Hematopoietic multipotent progenitor cell treated with erythropoietin and hydrocortisone succinate and interleukin-3 and kit ligand, for 15 days (in vitro differentiated cells): ENCODE measurements around the gene RPAP3.
"Not testable (repeated sequence)": the region's sequence is repeated elsewhere in the genome, so short reads cannot be mapped to it uniquely, and the experiment has no call there.

ENCODE experiments used
- DNase-seq: peaks from one replicate; pipeline ENCODE4 v3.0.0-alpha.2; 2015; ENCODE audit warnings: low spot score

RPAP3 gene

DNA sequence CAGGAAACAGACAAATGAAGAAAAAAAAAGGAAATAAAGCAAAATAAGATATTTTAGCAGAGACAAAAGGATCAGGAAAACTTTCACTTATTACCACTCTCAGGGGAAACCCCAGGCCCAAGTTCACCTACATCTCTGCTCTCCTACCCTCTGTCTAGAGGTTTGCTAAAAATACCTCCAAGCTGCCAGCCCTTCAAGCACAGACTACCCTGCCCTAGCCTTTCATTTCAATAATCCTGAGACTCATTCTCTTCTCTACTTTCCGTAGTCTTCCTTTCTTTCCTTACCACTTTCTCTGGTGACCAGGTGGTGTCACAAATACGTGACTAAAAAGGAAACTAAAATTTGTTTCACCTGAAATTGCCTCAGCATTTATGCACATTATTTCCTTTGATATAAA, 33.8 kb downstream of the RPAP3 start:
- no peak for DNase-seq

GRCh38 chr12:47667935-47668334, 37.9 kb downstream of the RPAP3 start:
- DNase-seq, result not testable (repeated sequence)

DNA sequence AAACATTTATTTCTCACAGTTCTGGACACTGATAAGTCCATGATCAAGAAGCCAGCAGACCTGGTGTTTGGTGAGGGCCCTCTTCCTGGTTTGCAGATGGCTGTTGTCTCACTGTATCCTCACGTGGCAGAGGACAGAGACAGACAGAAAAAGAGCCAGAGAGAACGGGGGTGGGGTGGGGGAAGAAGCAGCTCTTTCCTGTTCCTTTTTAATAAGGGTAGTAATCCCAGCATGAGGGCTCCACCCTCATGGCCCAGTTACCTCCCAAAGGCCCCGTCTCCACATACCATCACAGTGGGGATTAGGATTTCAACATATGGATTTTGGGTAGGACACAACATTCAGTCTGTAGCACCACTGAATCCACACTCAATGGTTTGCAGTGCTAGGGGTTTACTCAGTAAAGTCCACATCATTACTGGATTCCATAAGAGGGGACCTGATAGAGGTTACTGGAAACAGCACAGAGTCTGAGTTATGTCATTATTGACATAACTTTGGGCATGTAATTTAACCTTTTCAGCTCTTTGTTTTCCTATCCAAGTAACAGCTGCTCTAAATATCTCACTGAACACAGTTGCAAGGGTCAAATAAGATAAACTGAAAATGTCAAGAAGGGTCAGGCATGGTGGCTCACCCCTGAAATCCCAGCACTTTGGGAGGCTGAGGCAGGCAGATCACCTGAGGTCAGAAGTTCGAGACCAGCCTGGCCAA, 53.2 kb downstream of the RPAP3 start:
- no peak for DNase-seq

DNA sequence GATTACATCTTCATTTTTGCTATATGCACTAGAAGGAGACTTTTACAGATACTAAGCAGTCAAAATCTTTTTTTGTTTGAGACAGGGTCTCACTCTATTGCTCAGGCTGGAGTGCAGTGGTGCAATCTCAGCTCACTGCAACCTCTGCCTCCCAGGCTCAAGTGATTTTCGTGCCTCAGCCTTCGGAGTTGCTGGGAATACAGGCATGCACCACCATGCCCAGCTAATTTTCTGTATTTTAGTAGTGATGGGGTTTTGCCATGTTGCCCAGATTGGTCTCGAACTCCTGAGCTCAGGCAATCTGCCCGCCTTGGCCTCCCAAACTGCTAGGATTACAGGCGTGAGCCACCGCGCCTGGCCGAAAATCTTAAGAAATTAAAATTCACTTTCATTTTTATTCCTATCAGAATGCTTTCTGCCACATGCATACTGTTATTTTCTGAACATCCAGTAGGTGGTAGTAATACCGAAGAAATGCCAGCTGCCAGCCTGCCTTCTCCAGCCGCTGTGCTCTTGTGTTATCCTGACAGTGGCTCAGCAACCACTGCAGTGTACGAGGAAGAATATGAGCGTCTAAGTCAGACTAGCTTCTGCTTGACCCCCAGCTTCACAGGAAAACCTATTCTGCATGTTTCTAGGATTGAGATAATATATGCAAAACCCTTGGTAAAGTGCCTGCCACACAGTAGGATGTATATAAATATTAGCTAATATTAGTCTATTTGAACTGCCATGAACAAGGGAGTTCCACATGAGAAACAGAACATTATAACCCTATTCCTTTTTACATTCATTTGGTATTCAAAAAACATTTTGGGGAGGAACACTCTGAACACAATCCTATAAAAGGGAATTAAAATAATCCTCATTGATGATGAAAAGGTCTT, 54.2 kb downstream of the RPAP3 start:
- peak; percentile 63 for DNase-seq

DNA sequence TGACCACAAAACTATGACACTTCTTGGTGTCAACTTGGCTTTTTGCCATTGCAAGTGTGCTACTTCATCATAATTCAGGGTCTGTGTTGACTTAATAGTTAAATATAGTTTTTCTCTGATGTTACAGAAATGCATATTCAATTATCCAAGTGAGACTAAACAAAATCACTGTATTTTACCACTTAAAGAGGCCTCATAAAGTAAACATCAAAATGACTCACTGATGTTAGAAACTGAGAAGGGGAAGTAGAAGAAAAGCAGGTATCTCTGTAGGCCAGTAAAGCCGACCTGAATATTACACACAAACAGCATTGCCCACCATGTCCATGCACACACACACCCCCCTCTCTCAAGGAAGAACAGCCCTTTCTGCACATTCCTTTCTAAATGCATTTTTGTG, 55.4 kb downstream of the RPAP3 start:
- no peak for DNase-seq

DNA sequence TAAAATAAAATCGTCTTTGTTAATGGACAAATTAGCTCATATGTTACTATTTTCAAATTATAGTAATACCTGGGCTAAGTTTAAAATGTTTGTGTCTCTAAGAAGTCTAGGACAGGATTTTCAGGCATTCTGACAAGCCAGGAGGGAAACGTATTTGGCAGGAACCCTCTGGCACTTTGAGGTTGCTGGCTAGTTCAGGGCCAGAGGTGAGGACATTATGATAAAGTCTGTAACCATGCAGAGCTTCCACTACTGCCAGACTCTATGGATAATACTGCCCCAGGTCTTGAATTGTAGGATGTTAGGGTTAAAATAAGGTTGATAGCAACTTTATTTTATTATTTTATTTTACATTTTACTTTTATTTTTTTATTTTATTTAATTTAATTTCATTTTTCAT, 56.4 kb downstream of the RPAP3 start:
- no peak for DNase-seq

GRCh38 chr12:47648056-47648579, 57.7 kb downstream of the RPAP3 start:
- no peak for DNase-seq

GRCh38 chr12:47642310-47642709, 63.5 kb downstream of the RPAP3 start:
- not testable (repeated sequence) for DNase-seq

- peak; percentile 55 for DNase-seq
Measured at GRCh38 chr12:47636908-47637780, 68.7 kb downstream of the RPAP3 start.

GRCh38 chr12:47635770-47636169, 70.1 kb downstream of the RPAP3 start:
- not testable (repeated sequence) for DNase-seq

GRCh38 chr12:47634127-47634526, 71.7 kb downstream of the RPAP3 start:
- no peak for DNase-seq

DNA sequence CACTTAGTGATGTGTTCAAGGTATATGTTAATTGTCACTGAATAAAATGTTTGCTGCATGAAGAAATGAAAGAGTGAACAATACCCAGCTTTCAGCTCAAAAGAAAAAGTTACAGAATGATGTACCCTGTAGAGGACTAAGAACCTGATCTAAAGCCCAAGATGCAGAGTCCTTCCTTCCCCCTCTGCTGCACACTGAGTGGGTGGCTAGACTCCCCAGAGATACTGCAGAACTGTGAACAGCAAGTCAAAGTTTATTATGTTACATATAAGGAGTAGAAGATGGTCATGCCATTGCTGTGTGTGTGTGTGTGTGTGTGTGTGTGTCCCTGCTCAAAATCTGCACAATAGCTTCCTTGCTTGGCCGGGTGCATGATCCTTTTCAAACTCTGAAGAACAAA, 83.9 kb downstream of the RPAP3 start:
- no peak for DNase-seq

- DNase-seq, result no peak
Measured at GRCh38 chr12:47617476-47617875, 88.4 kb downstream of the RPAP3 start.

DNA sequence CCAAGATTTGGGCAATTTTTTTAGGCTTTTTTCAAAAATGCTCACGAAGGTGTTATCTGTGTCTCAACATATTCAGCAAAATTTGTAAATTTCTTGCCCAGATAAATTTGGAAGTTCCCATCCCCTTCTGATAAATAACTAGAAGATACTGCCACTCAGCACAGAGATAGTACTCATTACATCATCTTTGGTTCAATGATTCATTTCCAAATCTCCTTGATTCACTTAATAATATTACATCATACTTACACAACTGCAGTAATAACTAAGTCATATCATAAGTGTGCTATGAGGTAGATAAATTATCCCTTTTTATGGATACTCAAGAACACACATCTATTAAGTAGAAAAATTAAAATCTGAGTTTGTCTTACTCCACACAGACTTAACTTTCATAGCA, 89.4 kb downstream of the RPAP3 start:
- no peak for DNase-seq

DNA sequence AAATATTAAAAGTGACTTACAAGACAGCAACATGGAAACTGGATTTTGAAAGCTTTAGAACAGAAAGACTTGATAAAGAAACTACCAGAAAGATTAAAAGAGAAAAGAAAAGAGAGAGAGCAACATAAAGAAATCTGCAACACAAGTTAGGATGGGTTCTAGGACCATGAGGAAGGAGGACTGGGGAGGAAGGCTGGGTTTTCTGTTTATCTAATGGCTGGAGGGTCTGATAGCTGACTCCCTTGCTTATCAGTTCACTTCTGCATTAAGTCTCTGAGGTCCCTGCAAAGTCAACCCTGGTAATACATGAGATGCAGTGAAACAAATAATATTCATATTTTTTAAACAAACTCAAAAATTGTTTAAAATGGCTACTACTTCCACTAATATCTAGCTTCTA, 90.1 kb downstream of the RPAP3 start:
- no peak for DNase-seq

DNA sequence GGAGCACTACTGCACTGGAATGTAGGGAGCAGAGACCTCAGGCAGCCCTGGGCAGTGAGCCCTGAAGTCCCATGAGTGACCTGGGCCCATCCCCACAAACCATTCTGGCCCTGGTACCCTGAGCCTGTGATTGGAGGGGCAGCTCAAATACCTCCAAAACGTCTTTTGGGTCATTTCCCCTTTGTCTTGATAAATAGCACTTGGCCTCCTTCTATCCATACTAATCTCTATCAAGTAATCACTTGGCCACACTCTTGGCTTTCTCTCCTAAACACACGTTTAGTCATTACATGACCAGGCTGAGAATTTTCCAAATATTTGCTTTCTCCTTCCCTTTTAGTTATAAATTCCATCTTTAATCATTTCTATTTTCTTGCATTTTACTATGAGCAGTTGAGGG, 91.3 kb downstream of the RPAP3 start:
- no peak for DNase-seq

- no peak for DNase-seq
Measured at GRCh38 chr12:47612953-47613352, 92.9 kb downstream of the RPAP3 start.

DNA sequence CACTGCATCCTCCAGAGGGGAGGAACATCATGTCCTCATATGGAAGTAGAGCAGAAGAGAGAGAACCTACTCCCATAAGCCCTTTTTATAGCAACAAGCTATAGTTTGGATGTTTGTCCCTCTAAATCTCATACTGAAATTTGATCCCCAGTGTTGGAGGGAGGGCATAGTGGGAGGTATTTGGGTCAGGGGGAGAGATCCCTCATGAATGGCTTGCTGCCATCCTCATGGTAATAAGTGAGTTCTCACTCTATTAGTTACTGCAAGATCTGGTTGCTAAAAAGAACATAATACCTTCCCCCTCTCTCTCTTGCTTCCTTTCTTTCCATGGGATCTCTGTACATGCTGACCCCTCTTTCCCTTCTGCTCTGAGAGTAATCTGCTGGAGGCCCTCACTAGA, 93.9 kb downstream of the RPAP3 start:
- no peak for DNase-seq
